K562 (cell line): ENCODE measurements around the gene SLC16A13.

Source experiments
- CCAR2 ChIP-seq: fragments of 200-400 bp; formaldehyde crosslinking; IDR thresholded peaks from 2 replicates; pipeline ENCODE4 v1.6.1; 2017; ENCODE audit warnings: mild to moderate bottlenecking, low read depth, low read length
- ELK1 ChIP-seq: sonication (generic); formaldehyde crosslinking; IDR thresholded peaks from 2 replicates; pipeline ENCODE4 v1.8.1; 2022; ENCODE audit warnings: missing genetic modification reagents
- HDAC3 ChIP-seq: fragments of 450-650 bp; IDR thresholded peaks from 2 replicates; pipeline ENCODE4 v1.6.1; 2018; ENCODE audit warnings: borderline replicate concordance, mild to moderate bottlenecking, moderate library complexity; ENCODE audit not compliant: partially characterized antibody

GRCh38 chr17:6995500-6996255 is 40.1 kb upstream of the SLC16A13 start, which contains the start of gene ALOX12:
- no peak for TF ChIP-seq HDAC3
- no peak for TF ChIP-seq CCAR2
- no peak for TF ChIP-seq ELK1 (CRISPR knock-in tag)
